ENCODE data around the gene CFAP46.

CFAP46 gene

GRCh38 chr10:132787495-132788179 lies 154.7 kb downstream of the CFAP46 start:
- Histone ChIP-seq H3K9me3 (ENCODE audit: insufficient read depth, low read length) (no peaks in the 10 kb centered on the region), H3K27me3 (ENCODE audit: low read length) (no peaks in the 10 kb centered on the region), H3K79me2 (ENCODE audit: insufficient read depth, low read length) (no peaks in the 10 kb centered on the region), H3K4me2 (ENCODE audit: low read depth, low read length, poor library complexity, severe bottlenecking) (no peak overlapping the region), H3K4me3 (ENCODE audit: insufficient read depth, low read length, poor library complexity, severe bottlenecking) (no peak overlapping the region), H4K20me1 (ENCODE audit: low read depth, low read length) (no peaks in the 10 kb centered on the region), H3K9ac (ENCODE audit: low read length) (no peak overlapping the region), H3K9me2 (replicated peaks; ENCODE audit: insufficient read depth, low read length) (no peaks in the 10 kb centered on the region), H3F3A (ENCODE audit: insufficient read depth) (no peaks in the 10 kb centered on the region), H3K27ac (ENCODE audit: low read depth, low read length) (no peak overlapping the region), H2AFZ (ENCODE audit: low read depth, low read length, severe bottlenecking) (no peak overlapping the region), H3K36me3 (ENCODE audit: low read length) (no peaks in the 10 kb centered on the region)
- TF ChIP-seq CTCF (IDR thresholded peaks at IDR 0.05; ENCODE audit: insufficient read depth, low read length, poor library complexity, severe bottlenecking) (no peak), EZH2phosphoT487 (conservative IDR thresholded peaks at IDR 0.05; ENCODE audit: low read length) (no peak)

- TF ChIP-seq EZH2phosphoT487 (conservative IDR thresholded peaks at IDR 0.05; ENCODE audit: low read length), result no peak
- TF ChIP-seq CTCF (IDR thresholded peaks at IDR 0.05; ENCODE audit: insufficient read depth, low read length, poor library complexity, severe bottlenecking), result no peak
- Histone ChIP-seq H3K27ac (ENCODE audit: low read depth, low read length) (no peak overlapping the region), H3K4me2 (ENCODE audit: low read depth, low read length, poor library complexity, severe bottlenecking) (no peak overlapping the region), H3K9ac (ENCODE audit: low read length) (no peak overlapping the region), H3K9me3 (ENCODE audit: insufficient read depth, low read length) (no peaks in the 10 kb centered on the region), H3K9me2 (replicated peaks; ENCODE audit: insufficient read depth, low read length) (no peaks in the 10 kb centered on the region), H4K20me1 (ENCODE audit: low read depth, low read length) (no peaks in the 10 kb centered on the region), H2AFZ (ENCODE audit: low read depth, low read length, severe bottlenecking) (no peak overlapping the region), H3F3A (ENCODE audit: insufficient read depth) (no peaks in the 10 kb centered on the region), H3K36me3 (ENCODE audit: low read length) (no peaks in the 10 kb centered on the region), H3K4me3 (ENCODE audit: insufficient read depth, low read length, poor library complexity, severe bottlenecking) (no peak overlapping the region), H3K27me3 (ENCODE audit: low read length) (no peaks in the 10 kb centered on the region), H3K79me2 (ENCODE audit: insufficient read depth, low read length) (no peaks in the 10 kb centered on the region)
These were observed 155.4 kb downstream of the CFAP46 start for GRCh38 chr10:132786884-132787494.

GRCh38 chr10:132786476-132786883 lies 155.9 kb downstream of the CFAP46 start:
- Histone ChIP-seq H3K36me3 (ENCODE audit: low read length) (no peaks in the 10 kb centered on the region), H3K9me2 (replicated peaks; ENCODE audit: insufficient read depth, low read length) (no peaks in the 10 kb centered on the region), H3K4me3 (ENCODE audit: insufficient read depth, low read length, poor library complexity, severe bottlenecking) (no peak overlapping the region), H3K79me2 (ENCODE audit: insufficient read depth, low read length) (no peaks in the 10 kb centered on the region), H3K4me2 (ENCODE audit: low read depth, low read length, poor library complexity, severe bottlenecking) (no peak overlapping the region), H3K27ac (ENCODE audit: low read depth, low read length) (no peak overlapping the region), H3K9me3 (ENCODE audit: insufficient read depth, low read length) (no peaks in the 10 kb centered on the region), H4K20me1 (ENCODE audit: low read depth, low read length) (no peaks in the 10 kb centered on the region), H2AFZ (ENCODE audit: low read depth, low read length, severe bottlenecking) (no peak overlapping the region), H3F3A (ENCODE audit: insufficient read depth) (no peaks in the 10 kb centered on the region), H3K9ac (ENCODE audit: low read length) (no peak overlapping the region), H3K27me3 (ENCODE audit: low read length) (no peaks in the 10 kb centered on the region)
- TF ChIP-seq EZH2phosphoT487 (conservative IDR thresholded peaks at IDR 0.05; ENCODE audit: low read length) (no peak), CTCF (IDR thresholded peaks at IDR 0.05; ENCODE audit: insufficient read depth, low read length, poor library complexity, severe bottlenecking) (no peak)

All from SU-DHL-6 (cell line).